BE2C (cell line): Measurements from ENCODE around the gene TNKS2.

ENCODE experiments used
- DNase-seq: peaks from one replicate; pipeline ENCODE4 v3.0.0-alpha.2; 2020
- H3K27me3 ChIP-seq: fragments of 250-450 bp; sonication (Bioruptor Pico); 2 replicates; pipeline ENCODE4 v1.5.1; 2020; ENCODE audit warnings: mild to moderate bottlenecking
- H3K36me3 ChIP-seq: fragments of 250-450 bp; sonication (Bioruptor Pico); 2 replicates; pipeline ENCODE4 v1.5.1; 2020; ENCODE audit warnings: mild to moderate bottlenecking
- H3K4me1 ChIP-seq: fragments of 250-450 bp; sonication (Bioruptor Pico); 2 replicates; pipeline ENCODE4 v1.5.1; 2020
- H3K4me3 ChIP-seq: 2 replicates; pipeline ENCODE4 v1.5.1; 2011; ENCODE audit warnings: low read depth, low read length
- H3K9me3 ChIP-seq: fragments of 250-450 bp; sonication (Bioruptor Pico); 2 replicates; pipeline ENCODE4 v1.5.1; 2020
- TF ChIP-seq, protein P1 (sequence below): IDR thresholded peaks from 2 replicates; pipeline ENCODE4 v1.5.1; 2012; ENCODE audit warnings: mild to moderate bottlenecking, low read depth, low read length

TNKS2 gene

DNA sequence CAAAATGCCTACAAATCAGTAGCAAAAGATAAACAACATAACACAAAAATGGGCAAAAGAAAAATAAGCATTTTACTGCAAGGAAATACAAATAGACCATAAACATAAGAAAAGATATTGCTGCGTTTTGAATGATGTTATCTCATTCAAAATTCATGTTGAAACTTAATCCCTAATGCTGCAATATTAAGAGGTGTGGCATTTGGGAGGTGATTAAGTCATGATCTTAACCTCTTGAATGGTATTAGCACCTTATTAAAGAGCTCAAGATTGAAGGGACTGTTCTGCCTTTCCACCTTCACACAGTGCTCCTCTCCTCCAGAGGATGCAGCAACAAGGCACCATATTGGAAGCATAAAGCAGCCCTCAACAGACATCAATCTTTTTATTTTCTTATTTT is 12.4 kb upstream of the TNKS2 start:
- no peak for DNase-seq
- TF ChIP-seq, protein P1, sequence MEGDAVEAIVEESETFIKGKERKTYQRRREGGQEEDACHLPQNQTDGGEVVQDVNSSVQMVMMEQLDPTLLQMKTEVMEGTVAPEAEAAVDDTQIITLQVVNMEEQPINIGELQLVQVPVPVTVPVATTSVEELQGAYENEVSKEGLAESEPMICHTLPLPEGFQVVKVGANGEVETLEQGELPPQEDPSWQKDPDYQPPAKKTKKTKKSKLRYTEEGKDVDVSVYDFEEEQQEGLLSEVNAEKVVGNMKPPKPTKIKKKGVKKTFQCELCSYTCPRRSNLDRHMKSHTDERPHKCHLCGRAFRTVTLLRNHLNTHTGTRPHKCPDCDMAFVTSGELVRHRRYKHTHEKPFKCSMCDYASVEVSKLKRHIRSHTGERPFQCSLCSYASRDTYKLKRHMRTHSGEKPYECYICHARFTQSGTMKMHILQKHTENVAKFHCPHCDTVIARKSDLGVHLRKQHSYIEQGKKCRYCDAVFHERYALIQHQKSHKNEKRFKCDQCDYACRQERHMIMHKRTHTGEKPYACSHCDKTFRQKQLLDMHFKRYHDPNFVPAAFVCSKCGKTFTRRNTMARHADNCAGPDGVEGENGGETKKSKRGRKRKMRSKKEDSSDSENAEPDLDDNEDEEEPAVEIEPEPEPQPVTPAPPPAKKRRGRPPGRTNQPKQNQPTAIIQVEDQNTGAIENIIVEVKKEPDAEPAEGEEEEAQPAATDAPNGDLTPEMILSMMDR: no peak
- Histone ChIP-seq H3K27me3 (no peaks in the 10 kb centered on the region), H3K36me3 (no peaks in the 10 kb centered on the region), H3K9me3 (no peaks in the 10 kb centered on the region), H3K4me3 (no peak overlapping the region), H3K4me1 (no peaks in the 10 kb centered on the region)

DNA sequence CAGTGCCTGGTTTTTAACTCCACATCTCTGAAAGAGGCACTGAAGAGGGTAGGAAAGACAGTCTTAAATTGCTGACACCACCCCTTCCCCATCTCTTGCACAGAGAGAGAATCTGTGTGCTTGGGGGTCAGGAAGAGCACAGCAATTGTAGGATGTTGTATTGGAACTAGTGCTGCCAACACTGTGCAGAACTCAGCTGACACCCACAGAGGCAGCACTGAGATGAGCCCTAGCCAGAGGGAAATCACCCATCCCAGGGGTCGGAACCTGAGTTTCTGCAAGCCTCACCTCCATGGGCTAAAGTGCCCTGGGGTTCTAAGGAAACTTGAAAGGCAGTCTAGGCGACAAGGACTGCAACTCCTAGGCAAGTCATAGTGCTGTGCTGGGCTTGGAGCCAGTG is 11.0 kb upstream of the TNKS2 start:
- Histone ChIP-seq H3K4me3 (no peak overlapping the region), H3K27me3 (no peaks in the 10 kb centered on the region), H3K36me3 (no peaks in the 10 kb centered on the region), H3K9me3 (no peaks in the 10 kb centered on the region), H3K4me1 (no peaks in the 10 kb centered on the region)
- TF ChIP-seq, protein P1: no peak
- DNase-seq: no peak

DNA sequence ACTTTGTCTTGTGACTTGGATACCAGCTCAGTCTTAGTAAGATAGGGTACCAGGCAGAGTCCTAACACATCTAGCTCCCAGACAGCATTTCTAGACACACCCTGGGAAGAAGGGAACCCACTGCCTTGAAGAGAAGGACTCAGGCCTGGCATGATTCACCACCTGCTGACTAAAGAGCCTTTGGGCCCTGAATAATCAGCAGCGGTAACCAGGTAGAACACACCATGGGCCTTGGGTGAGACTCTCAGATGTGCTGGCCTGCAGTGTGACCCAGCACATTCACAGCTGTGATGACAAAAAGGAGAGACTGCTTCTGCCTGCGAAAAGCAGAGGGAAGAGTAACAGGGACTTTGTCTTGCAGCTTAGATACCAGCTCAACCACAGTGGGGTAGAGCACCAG is 10.4 kb upstream of the TNKS2 start:
- Histone ChIP-seq H3K9me3 (no peaks in the 10 kb centered on the region), H3K4me1 (no peaks in the 10 kb centered on the region), H3K4me3 (no peak overlapping the region), H3K27me3 (no peaks in the 10 kb centered on the region), H3K36me3 (no peaks in the 10 kb centered on the region)
- TF ChIP-seq, protein P1: no peak
- DNase-seq: no peak

DNA sequence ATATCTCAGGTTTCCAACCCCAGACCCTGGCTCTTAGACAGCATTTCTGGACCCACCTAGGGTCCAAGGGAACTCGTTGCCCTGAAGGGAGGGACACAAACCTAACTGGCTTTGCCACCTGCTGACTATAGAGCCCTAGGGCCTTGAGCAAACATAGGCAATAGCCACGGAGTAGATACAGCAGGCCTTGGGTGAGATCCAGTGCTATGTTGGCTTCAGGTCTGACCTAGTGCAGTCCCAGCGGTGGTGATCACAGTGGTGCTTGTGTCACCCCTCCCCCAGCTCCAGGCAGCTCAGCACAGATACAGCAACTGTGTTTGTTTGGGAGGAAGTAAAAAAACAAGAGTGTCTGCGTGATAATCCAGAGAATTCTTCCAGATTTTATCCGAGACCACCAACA is 9.7 kb upstream of the TNKS2 start:
- H3K36me3 ChIP-seq: no peaks in the 10 kb centered on the region
- no peak for DNase-seq
- H3K4me3 ChIP-seq: no peak overlapping the region
- TF ChIP-seq, protein P1: no peak
- H3K4me1 ChIP-seq: no peaks in the 10 kb centered on the region
- H3K27me3 ChIP-seq: no peaks in the 10 kb centered on the region
- no peaks in the 10 kb centered on the region for H3K9me3 ChIP-seq

DNA sequence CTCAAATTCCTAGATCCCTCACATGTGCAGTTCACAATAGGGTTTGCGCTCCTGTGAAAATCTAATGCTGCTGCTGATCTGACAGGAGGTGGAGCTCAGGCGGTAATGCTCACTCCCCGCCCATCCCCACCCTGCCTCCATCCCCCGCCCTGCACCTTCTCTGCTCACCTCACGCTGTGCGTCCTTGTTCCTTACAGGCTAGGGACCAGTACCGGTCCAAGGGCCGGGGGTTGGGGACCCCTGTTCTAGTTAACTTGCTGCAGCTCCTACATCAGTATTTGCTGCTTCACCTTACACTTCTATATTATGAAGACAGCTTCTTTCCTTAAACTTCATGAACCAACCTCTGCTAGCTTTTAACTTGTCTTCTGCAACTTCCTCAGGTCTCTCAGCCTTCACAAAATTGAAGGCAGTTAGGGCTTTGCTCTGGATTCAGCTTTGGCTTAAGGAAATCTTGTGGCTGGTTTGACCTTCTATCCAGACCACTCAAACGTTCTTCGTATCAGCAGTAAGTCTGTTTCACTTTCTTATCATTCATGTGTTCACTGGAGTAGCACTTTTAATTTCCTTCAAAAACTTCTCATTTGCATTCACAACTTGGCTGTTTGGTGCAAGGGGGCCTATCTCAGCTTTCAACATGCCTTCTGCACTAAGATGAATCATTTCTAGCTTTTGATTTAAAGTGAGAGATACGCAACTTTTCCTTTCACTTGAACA is 1.7 kb upstream of the TNKS2 start:
- H3K4me3 ChIP-seq: no peak overlapping the region
- H3K27me3 ChIP-seq: no peaks in the 10 kb centered on the region
- H3K9me3 ChIP-seq: no peaks in the 10 kb centered on the region
- DNase-seq: no peak
- TF ChIP-seq, protein P1: no peak
- no peaks in the 10 kb centered on the region for H3K4me1 ChIP-seq
- H3K36me3 ChIP-seq: peaks cover 5% of the 10 kb centered on the region; the same call in 1 of the 2 replicates

DNA sequence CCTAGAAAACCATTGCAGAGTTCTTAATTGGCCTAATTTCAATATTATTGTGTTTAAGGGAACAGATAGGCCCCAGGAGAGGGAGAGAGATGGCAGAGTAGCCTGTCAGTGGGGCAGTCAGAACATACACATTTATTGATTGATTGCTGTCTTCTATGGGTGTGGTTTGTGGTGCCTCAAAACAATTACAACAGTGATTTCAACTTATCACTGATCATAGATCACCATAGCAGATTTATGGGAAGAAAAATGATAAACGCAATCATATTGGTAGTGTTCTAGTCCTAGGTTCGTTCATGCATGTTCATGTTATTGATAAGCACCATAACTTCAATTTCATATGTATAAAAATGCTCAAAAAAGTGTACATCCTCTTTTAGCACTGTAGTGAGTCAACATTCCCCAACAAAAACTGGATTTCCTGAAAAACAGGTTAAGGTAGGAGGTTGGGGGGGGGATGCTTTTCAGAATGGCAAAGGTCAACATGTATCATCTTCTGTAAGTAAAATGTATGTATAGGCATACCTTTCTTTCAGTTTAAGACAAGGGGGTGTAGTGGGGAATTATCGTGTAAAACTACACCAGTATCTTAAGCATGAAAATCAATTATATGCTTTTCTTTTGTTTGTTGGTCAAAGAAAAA is 1.1 kb upstream of the TNKS2 start:
- no peaks in the 10 kb centered on the region for H3K27me3 ChIP-seq
- no peak for DNase-seq
- H3K4me3 ChIP-seq: peak overlapping the region; percentile 78
- no peaks in the 10 kb centered on the region for H3K9me3 ChIP-seq
- H3K4me1 ChIP-seq: no peaks in the 10 kb centered on the region
- H3K36me3 ChIP-seq: peaks cover 5% of the 10 kb centered on the region; the same call in 1 of the 2 replicates
- TF ChIP-seq, protein P1: no peak
